Caco-2 (cell line): ENCODE measurements around the gene NRXN2. TPM values are rescaled to one million over a fixed set of nuclear protein-coding genes. Genes with fewer than 3 reads are reported as not detected.

Experiments
- BruUV-seq: library from RNA; stranded (reverse); fragments of 400-500 nt; replicated peaks from 2 replicates; lab custom pipeline; 2021; lab: Mats Ljungman, UMichigan
- CTCF ChIA-PET: fragments of 300-600 bp; sonication (Branson Sonifier 250); formaldehyde crosslinking; loops from one replicate; lab custom pipeline; 2022; ENCODE audit warnings: antibody characterized with exemption; lab: Charles Lee
- POLR2A ChIA-PET: fragments of 300-600 bp; sonication (Branson Sonifier 250); formaldehyde crosslinking; loops from one replicate; lab custom pipeline; 2022; ENCODE audit warnings: antibody characterized with exemption; lab: Charles Lee
- DNase-seq, 2 experiments: peaks; one replicate each; pipeline versions ENCODE4 v3.0.0 to v3.0.0-alpha.2; 2020 to 2022
- H3K27me3 ChIP-seq: replicated peaks from 2 replicates; pipeline ENCODE4 v1.6.0; 2011; ENCODE audit warnings: low read length; ENCODE audit not compliant: control insufficient read depth, insufficient read depth
- H3K36me3 ChIP-seq: 2 replicates; pipeline ENCODE4 v1.5.1; 2011; ENCODE audit warnings: low read length; ENCODE audit not compliant: control insufficient read depth, insufficient read depth
- H3K4me1 ChIP-seq: fragments of 250-450 bp; sonication (Bioruptor Pico); 2 replicates; pipeline ENCODE4 v1.5.1; 2020; ENCODE audit warnings: mild to moderate bottlenecking
- H3K4me3 ChIP-seq: 2 replicates; pipeline ENCODE4 v1.5.1; 2011; ENCODE audit warnings: low read depth, mild to moderate bottlenecking, control low read depth, low read length
- H3K9me3 ChIP-seq: fragments of 250-450 bp; sonication (Bioruptor Pico); 2 replicates; pipeline ENCODE4 v1.5.1; 2020; ENCODE audit warnings: mild to moderate bottlenecking, moderate library complexity
- H3K27ac Mint-ChIP-seq: one replicate; pipeline ENCODE4 v1.8.0; 2022; ENCODE audit warnings: mixed read lengths; ENCODE audit not compliant: unreplicated experiment
- H3K27me3 Mint-ChIP-seq: one replicate; pipeline ENCODE4 v1.8.0; 2022; ENCODE audit warnings: mixed read lengths; ENCODE audit not compliant: insufficient read depth, unreplicated experiment
- H3K36me3 Mint-ChIP-seq: one replicate; pipeline ENCODE4 v1.8.0; 2022; ENCODE audit warnings: mild to moderate bottlenecking, mixed read lengths; ENCODE audit not compliant: insufficient read depth, unreplicated experiment
- H3K4me1 Mint-ChIP-seq: one replicate; pipeline ENCODE4 v1.8.0; 2022; ENCODE audit warnings: low read depth, mixed read lengths; ENCODE audit not compliant: unreplicated experiment
- H3K4me3 Mint-ChIP-seq: one replicate; pipeline ENCODE4 v1.8.0; 2022; ENCODE audit warnings: mild to moderate bottlenecking, moderate library complexity, mixed read lengths; ENCODE audit not compliant: unreplicated experiment
- H3K9me3 Mint-ChIP-seq: one replicate; pipeline ENCODE4 v1.8.0; 2022; ENCODE audit warnings: mixed read lengths; ENCODE audit not compliant: unreplicated experiment
- intact Hi-C: fragments of 100-400 bp; cut with micrococcal nuclease; formaldehyde crosslinking; loops from one replicate; pipeline ENCODE4 v1.10.0; 2022; ENCODE audit not compliant: unreplicated experiment
- total RNA-seq: library from RNA; stranded (reverse); gene quantifications from 2 replicates; pipeline ENCODE4 v1.2.3, GENCODE V29; 2022
- TF ChIP-seq, protein P1 (sequence below), 2 experiments: fragments of 200-600 bp in 1 of 2; IDR thresholded peaks; 1 replicate in 1 of 2; 2 replicates in 1 of 2; pipeline versions ENCODE4 v1.5.1 to v1.8.0; 2011 to 2022; ENCODE audit warnings: antibody characterized with exemption in 1 of 2, control low read depth in 1 of 2, inconsistent platforms in 1 of 2, low read depth in 1 of 2, low read length in 1 of 2, mild to moderate bottlenecking in 1 of 2, moderate library complexity in 1 of 2; ENCODE audit not compliant: insufficient read depth in 1 of 2, severe bottlenecking in 1 of 2, unreplicated experiment in 1 of 2

The NRXN2 gene
- total RNA-seq, 1 experiment from 2014 or later: 7.6 TPM

DNA sequence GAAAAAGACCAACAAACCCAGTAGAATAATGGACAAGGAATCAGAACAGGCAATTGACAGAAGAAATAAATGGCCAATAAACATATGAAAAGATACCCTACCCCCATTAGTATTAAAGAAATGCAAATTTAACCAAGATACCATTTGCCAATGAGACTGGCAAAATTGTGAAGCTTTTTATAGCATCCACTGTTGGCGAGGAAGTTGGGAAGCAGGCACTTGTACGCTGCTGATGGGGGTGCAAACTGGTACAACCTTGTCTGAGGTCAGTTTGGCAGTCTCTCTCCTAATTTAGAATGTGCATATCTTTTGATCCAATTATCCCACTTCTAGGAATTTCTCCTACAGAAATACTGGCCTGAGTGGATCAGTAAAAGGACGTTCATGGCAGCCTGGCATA lies 8.6 kb upstream of the NRXN2 start:
- Mint-ChIP-seq H3K27me3 (no peaks in the 10 kb centered on the region), H3K27ac (no peak overlapping the region), H3K36me3 (no peaks in the 10 kb centered on the region), H3K9me3 (no peaks in the 10 kb centered on the region), H3K4me3 (no peak overlapping the region), H3K4me1 (no peaks in the 10 kb centered on the region)
- Histone ChIP-seq H3K4me3 (no peak overlapping the region), H3K9me3 (no peaks in the 10 kb centered on the region), H3K27me3 (no peaks in the 10 kb centered on the region), H3K36me3 (no peaks in the 10 kb centered on the region), H3K4me1 (no peaks in the 10 kb centered on the region)
- intact Hi-C loops: no loop called here
- BruUV-seq: no TSS peak
- no peak for DNase-seq
- TF ChIP-seq, protein P1, sequence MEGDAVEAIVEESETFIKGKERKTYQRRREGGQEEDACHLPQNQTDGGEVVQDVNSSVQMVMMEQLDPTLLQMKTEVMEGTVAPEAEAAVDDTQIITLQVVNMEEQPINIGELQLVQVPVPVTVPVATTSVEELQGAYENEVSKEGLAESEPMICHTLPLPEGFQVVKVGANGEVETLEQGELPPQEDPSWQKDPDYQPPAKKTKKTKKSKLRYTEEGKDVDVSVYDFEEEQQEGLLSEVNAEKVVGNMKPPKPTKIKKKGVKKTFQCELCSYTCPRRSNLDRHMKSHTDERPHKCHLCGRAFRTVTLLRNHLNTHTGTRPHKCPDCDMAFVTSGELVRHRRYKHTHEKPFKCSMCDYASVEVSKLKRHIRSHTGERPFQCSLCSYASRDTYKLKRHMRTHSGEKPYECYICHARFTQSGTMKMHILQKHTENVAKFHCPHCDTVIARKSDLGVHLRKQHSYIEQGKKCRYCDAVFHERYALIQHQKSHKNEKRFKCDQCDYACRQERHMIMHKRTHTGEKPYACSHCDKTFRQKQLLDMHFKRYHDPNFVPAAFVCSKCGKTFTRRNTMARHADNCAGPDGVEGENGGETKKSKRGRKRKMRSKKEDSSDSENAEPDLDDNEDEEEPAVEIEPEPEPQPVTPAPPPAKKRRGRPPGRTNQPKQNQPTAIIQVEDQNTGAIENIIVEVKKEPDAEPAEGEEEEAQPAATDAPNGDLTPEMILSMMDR (IDR thresholded peaks at IDR 0.05; ENCODE audit: insufficient read depth in 1 of 2, low read depth in 1 of 2, low read length in 1 of 2, severe bottlenecking in 1 of 2, unreplicated experiment in 1 of 2): no peak
- ChIA-PET POLR2A (no interaction called here), CTCF (no interaction called here)

DNA sequence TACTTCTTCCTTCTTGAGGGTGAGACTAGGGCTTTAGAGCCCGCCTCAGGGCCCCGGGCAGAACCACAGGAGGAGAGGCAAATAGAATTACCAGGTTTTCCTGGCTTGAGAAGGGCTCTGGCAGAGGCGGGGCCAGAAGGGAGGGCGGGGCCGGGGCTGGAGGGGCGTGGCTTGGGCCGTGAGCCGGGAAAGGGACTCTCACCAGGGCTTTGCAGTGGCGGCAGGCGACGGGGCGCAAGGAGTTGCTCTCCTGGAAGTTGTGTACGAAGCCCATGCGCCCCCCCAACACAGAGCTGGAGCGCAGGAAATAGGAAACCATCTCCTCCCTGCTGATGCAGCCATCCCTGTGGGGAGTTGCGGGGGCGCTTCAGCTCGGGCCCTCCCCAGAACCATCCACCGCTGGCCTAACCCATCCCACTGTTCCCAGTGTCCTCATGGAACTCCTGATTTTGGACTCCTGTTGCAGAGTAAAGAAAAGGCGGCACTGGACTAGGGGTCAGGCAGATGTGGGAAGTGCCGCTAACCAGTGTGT lies 6.9 kb upstream of the NRXN2 start:
- intact Hi-C loops: no loop called here
- Histone ChIP-seq H3K4me3 (no peak overlapping the region), H3K9me3 (no peaks in the 10 kb centered on the region), H3K4me1 (peaks cover 7% of the 10 kb centered on the region), H3K36me3 (no peaks in the 10 kb centered on the region), H3K27me3 (no peaks in the 10 kb centered on the region)
- TF ChIP-seq, protein P1 (IDR thresholded peaks at IDR 0.05; ENCODE audit: insufficient read depth in 1 of 2, low read depth in 1 of 2, low read length in 1 of 2, severe bottlenecking in 1 of 2, unreplicated experiment in 1 of 2): no peak
- BruUV-seq: no TSS peak
- POLR2A ChIA-PET: no interaction called here
- Mint-ChIP-seq H3K9me3 (no peaks in the 10 kb centered on the region), H3K36me3 (no peaks in the 10 kb centered on the region), H3K4me3 (no peak overlapping the region), H3K4me1 (peaks cover 9% of the 10 kb centered on the region), H3K27ac (no peak overlapping the region), H3K27me3 (no peaks in the 10 kb centered on the region)
- DNase-seq: peak in 1 of 2 experiments; percentile 50
- CTCF ChIA-PET: no interaction called here

GRCh38 chr11:64728757-64729365 lies 5.9 kb upstream of the NRXN2 start:
- no peaks in the 10 kb centered on the region for H3K36me3 Mint-ChIP-seq
- BruUV-seq: no TSS peak
- TF ChIP-seq, protein P1 (IDR thresholded peaks at IDR 0.05; ENCODE audit: insufficient read depth in 1 of 2, low read depth in 1 of 2, low read length in 1 of 2, severe bottlenecking in 1 of 2, unreplicated experiment in 1 of 2): no peak
- ChIA-PET POLR2A (no interaction called here), CTCF (no interaction called here)
- Histone ChIP-seq H3K4me1 (peaks cover 17% of the 10 kb centered on the region), H3K9me3 (no peaks in the 10 kb centered on the region), H3K4me3 (no peak overlapping the region), H3K36me3 (no peaks in the 10 kb centered on the region), H3K27me3 (no peaks in the 10 kb centered on the region)
- DNase-seq: no peak
- H3K27me3 Mint-ChIP-seq: no peaks in the 10 kb centered on the region
- peaks cover 12% of the 10 kb centered on the region for H3K4me1 Mint-ChIP-seq
- intact Hi-C loops: no loop called here
- no peak overlapping the region for H3K4me3 Mint-ChIP-seq
- no peak overlapping the region for H3K27ac Mint-ChIP-seq
- H3K9me3 Mint-ChIP-seq: no peaks in the 10 kb centered on the region
